Liver (tissue), 9 donors: Measurements from ENCODE around the gene LPCAT1. TPM values are rescaled to one million over a fixed set of nuclear protein-coding genes. Genes with fewer than 3 reads are reported as not detected.

ENCODE experiments used
- DNase-seq: peaks from one replicate; pipeline ENCODE4 v3.0.0-alpha.2; 2017; ENCODE audit warnings: low spot score
- H3K27ac ChIP-seq, 2 donors: one replicate each; pipeline ENCODE4 v1.7.0; 2013; ENCODE audit warnings: inconsistent platforms in 2 of 2, low read length in 2 of 2, control low read depth in 1 of 2, low read depth in 1 of 2, mild to moderate bottlenecking in 1 of 2
- H3K27me3 ChIP-seq, 4 donors: one replicate each; pipeline versions ENCODE4 v1.6.1 to v1.7.0; 2013; ENCODE audit warnings: low read length in 3 of 4, inconsistent platforms in 1 of 4, mild to moderate bottlenecking in 1 of 4, moderate library complexity in 1 of 4; ENCODE audit not compliant: control insufficient read depth in 4 of 4, insufficient read depth in 4 of 4
- H3K36me3 ChIP-seq, 4 donors: one replicate each; pipeline versions ENCODE4 v1.6.1 to v1.7.0; 2013; ENCODE audit warnings: low read length in 3 of 4, mild to moderate bottlenecking in 3 of 4, low read depth in 1 of 4, moderate library complexity in 1 of 4; ENCODE audit not compliant: control insufficient read depth in 4 of 4, insufficient read depth in 3 of 4
- H3K4me1 ChIP-seq, 4 donors: one replicate each; pipeline versions ENCODE4 v1.6.1 to v1.7.0; 2013; ENCODE audit warnings: low read length in 3 of 4, mild to moderate bottlenecking in 3 of 4, moderate library complexity in 1 of 4; ENCODE audit not compliant: control insufficient read depth in 4 of 4, insufficient read depth in 4 of 4
- H3K4me3 ChIP-seq, 3 donors: one replicate each; pipeline versions ENCODE4 v1.6.1 to v1.7.0; 2013; ENCODE audit warnings: low read length in 3 of 3, control low read depth in 1 of 3, low read depth in 1 of 3, mild to moderate bottlenecking in 1 of 3
- H3K9ac ChIP-seq, 2 donors: one replicate each; pipeline ENCODE4 v1.7.0; 2013; ENCODE audit warnings: low read length in 2 of 2, mild to moderate bottlenecking in 2 of 2, moderate library complexity in 2 of 2, control low read depth in 1 of 2, low read depth in 1 of 2
- H3K9me3 ChIP-seq, 4 donors: one replicate each; pipeline versions ENCODE4 v1.6.1 to v1.7.0; 2013; ENCODE audit warnings: low read length in 3 of 4; ENCODE audit not compliant: control insufficient read depth in 4 of 4
- ATF3 ChIP-seq: IDR thresholded peaks from 2 replicates; pipeline ENCODE4 v1.6.1; 2016; ENCODE audit warnings: antibody characterized with exemption
- EGR1 ChIP-seq, 2 donors: IDR thresholded peaks; 2 replicates each; pipeline ENCODE4 v1.6.1; 2016 to 2018; ENCODE audit warnings: antibody characterized with exemption in 2 of 2, low read depth in 2 of 2
- FOXA1 ChIP-seq: IDR thresholded peaks from 2 replicates; pipeline ENCODE4 v1.6.1; 2016; ENCODE audit warnings: antibody characterized with exemption
- FOXA2 ChIP-seq: IDR thresholded peaks from 2 replicates; pipeline ENCODE4 v1.6.1; 2016; ENCODE audit warnings: antibody characterized with exemption
- GABPA ChIP-seq, 2 donors: IDR thresholded peaks in 1 of 2; conservative IDR thresholded peaks in 1 of 2; 2 replicates each; pipeline ENCODE4 v1.6.1; 2016; ENCODE audit warnings: antibody characterized with exemption in 2 of 2, mild to moderate bottlenecking in 1 of 2, moderate library complexity in 1 of 2
- HNF4A ChIP-seq, 2 donors: conservative IDR thresholded peaks; 2 replicates each; pipeline ENCODE4 v1.6.1; 2016; ENCODE audit warnings: antibody characterized with exemption in 2 of 2, mild to moderate bottlenecking in 2 of 2
- JUND ChIP-seq, 2 donors: IDR thresholded peaks; 2 replicates each; pipeline ENCODE4 v1.6.1; 2016; ENCODE audit warnings: antibody characterized with exemption in 2 of 2
- NR2F2 ChIP-seq: IDR thresholded peaks from 2 replicates; pipeline ENCODE4 v1.6.1; 2016; ENCODE audit warnings: antibody characterized with exemption
- RXRA ChIP-seq, 2 donors: IDR thresholded peaks; 2 replicates each; pipeline ENCODE4 v1.6.1; 2017 to 2018; ENCODE audit warnings: antibody characterized with exemption in 2 of 2, mild to moderate bottlenecking in 1 of 2
- SP1 ChIP-seq: IDR thresholded peaks from 2 replicates; pipeline ENCODE4 v1.6.1; 2018; ENCODE audit warnings: antibody characterized with exemption, mild to moderate bottlenecking
- YY1 ChIP-seq: IDR thresholded peaks from 2 replicates; pipeline ENCODE4 v1.6.1; 2016; ENCODE audit warnings: antibody characterized with exemption, mild to moderate bottlenecking
- ZBTB33 ChIP-seq: IDR thresholded peaks from 2 replicates; pipeline ENCODE4 v1.6.1; 2016; ENCODE audit warnings: antibody characterized with exemption
- WGBS: extraction: QIAGEN DNeasy Blood & Tissue Kit; methylation state at CpG from one replicate; pipeline ENCODE4 v1.1.7; 2013; 5-methylcytosine and 5-hydroxymethylcytosine counted together
- polyA plus RNA-seq, 2 donors: library from polyadenylated mRNA; stranded (reverse) in 1 of 2; unstranded in 1 of 2; fragments of 200-250 nt in 1 of 2; fragments of >200 nt in 1 of 2; fragmentation: Nextera tagmentation in 1 of 2; extraction: Ambion mirVana in 1 of 2; gene quantifications; one replicate each; pipeline versions ENCODE4 v1.2.1 to v1.2.3, GENCODE V29; 2013 to 2015
- total RNA-seq, 2 donors: library from RNA; depleted of rRNA; stranded (reverse); fragments of >200 nt; gene quantifications; one replicate each; pipeline ENCODE4 v1.2.3, GENCODE V29; 2014
- TF ChIP-seq, protein P1 (sequence below): IDR thresholded peaks from 2 replicates; pipeline ENCODE4 v1.6.1; 2016; ENCODE audit warnings: antibody characterized with exemption
- TF ChIP-seq, protein P2 (sequence below): fragments of 150-350 bp; IDR thresholded peaks from 2 replicates; pipeline ENCODE4 v1.5.1; 2017; ENCODE audit warnings: improper control_type of control experiment, low read depth, low read length; ENCODE audit not compliant: missing input control
- TF ChIP-seq, protein P3 (sequence below): IDR thresholded peaks from 2 replicates; pipeline ENCODE4 v1.6.1; 2016; ENCODE audit warnings: antibody characterized with exemption, mild to moderate bottlenecking
- donor health status: healthy.
- donor health status: healthy.
- donor health status: healthy.
- donor health status: healthy.
- donor health status: healthy.

Gene LPCAT1
- total and polyA plus RNA-seq, 4 donors = 1.5 to 12.8 (median 9.9) TPM

- Histone ChIP-seq H3K4me1 (peaks cover 3 to 10% (median 5%) of the 10 kb centered on the region in 4 donors), H3K9ac (no peak overlapping the region), H3K9me3 (no peaks in the 10 kb centered on the region), H3K27ac (no peak overlapping the region), H3K27me3 (no peaks in the 10 kb centered on the region), H3K4me3 (no peak overlapping the region), H3K36me3 (peaks cover 0 to 2% (median 1%) of the 10 kb centered on the region in 4 donors)
- DNase-seq = no peak
- WGBS = 94% methylated on average over 28 of the region's 28 CpGs
- no peak for TF ChIP-seq RXRA (IDR thresholded peaks at IDR 0.05)
- TF ChIP-seq YY1 = no peak
- TF ChIP-seq NR2F2 = no peak
- no peak for TF ChIP-seq ATF3
- TF ChIP-seq EGR1 (IDR thresholded peaks at IDR 0.05; ENCODE audit: low read depth in 2 of 2) = no peak
- TF ChIP-seq, protein P1, sequence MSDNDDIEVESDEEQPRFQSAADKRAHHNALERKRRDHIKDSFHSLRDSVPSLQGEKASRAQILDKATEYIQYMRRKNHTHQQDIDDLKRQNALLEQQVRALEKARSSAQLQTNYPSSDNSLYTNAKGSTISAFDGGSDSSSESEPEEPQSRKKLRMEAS = no peak
- TF ChIP-seq JUND (IDR thresholded peaks at IDR 0.05) = no peak
- TF ChIP-seq GABPA (IDR thresholded peaks at IDR 0.05 in 1 of 2, conservative IDR thresholded peaks at IDR 0.05 in 1 of 2) = no peak
These were observed 54.9 kb downstream of the LPCAT1 start for GRCh38 chr5:1468629-1469527.

- Histone ChIP-seq H3K9me3 (no peaks in the 10 kb centered on the region), H3K27ac (no peak overlapping the region), H3K4me3 (no peak overlapping the region), H3K4me1 (peaks cover 3 to 10% (median 5%) of the 10 kb centered on the region in 4 donors), H3K9ac (no peak overlapping the region), H3K27me3 (no peaks in the 10 kb centered on the region), H3K36me3 (peaks cover 0 to 3% (median 2%) of the 10 kb centered on the region in 4 donors)
- 77% methylated on average over 15 of the region's 15 CpGs for WGBS
- DNase-seq = no peak
- no peak for TF ChIP-seq NR2F2
- TF ChIP-seq, protein P2, sequence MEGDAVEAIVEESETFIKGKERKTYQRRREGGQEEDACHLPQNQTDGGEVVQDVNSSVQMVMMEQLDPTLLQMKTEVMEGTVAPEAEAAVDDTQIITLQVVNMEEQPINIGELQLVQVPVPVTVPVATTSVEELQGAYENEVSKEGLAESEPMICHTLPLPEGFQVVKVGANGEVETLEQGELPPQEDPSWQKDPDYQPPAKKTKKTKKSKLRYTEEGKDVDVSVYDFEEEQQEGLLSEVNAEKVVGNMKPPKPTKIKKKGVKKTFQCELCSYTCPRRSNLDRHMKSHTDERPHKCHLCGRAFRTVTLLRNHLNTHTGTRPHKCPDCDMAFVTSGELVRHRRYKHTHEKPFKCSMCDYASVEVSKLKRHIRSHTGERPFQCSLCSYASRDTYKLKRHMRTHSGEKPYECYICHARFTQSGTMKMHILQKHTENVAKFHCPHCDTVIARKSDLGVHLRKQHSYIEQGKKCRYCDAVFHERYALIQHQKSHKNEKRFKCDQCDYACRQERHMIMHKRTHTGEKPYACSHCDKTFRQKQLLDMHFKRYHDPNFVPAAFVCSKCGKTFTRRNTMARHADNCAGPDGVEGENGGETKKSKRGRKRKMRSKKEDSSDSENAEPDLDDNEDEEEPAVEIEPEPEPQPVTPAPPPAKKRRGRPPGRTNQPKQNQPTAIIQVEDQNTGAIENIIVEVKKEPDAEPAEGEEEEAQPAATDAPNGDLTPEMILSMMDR = peak; percentile 34
These were observed 55.5 kb downstream of the LPCAT1 start for GRCh38 chr5:1468247-1468612.

GRCh38 chr5:1467341-1468246 is 56.2 kb downstream of the LPCAT1 start:
- Histone ChIP-seq H3K4me1 (peaks cover 3 to 10% (median 5%) of the 10 kb centered on the region in 4 donors), H3K27ac (no peak overlapping the region), H3K27me3 (no peaks in the 10 kb centered on the region), H3K36me3 (peaks cover 0 to 3% (median 2%) of the 10 kb centered on the region in 4 donors), H3K9ac (no peak overlapping the region), H3K9me3 (no peaks in the 10 kb centered on the region), H3K4me3 (no peak overlapping the region)
- WGBS = 95% methylated on average over 51 of the region's 51 CpGs
- DNase-seq = no peak
- TF ChIP-seq ZBTB33 = no peak
- no peak for TF ChIP-seq SP1
- no peak for TF ChIP-seq YY1
- TF ChIP-seq, protein P1 = no peak
- TF ChIP-seq FOXA2 = no peak
- no peak for TF ChIP-seq FOXA1
- no peak for TF ChIP-seq EGR1 (IDR thresholded peaks at IDR 0.05; ENCODE audit: low read depth in 2 of 2)
- TF ChIP-seq RXRA (IDR thresholded peaks at IDR 0.05) = no peak
- no peak for TF ChIP-seq ATF3
- TF ChIP-seq, protein P3, sequence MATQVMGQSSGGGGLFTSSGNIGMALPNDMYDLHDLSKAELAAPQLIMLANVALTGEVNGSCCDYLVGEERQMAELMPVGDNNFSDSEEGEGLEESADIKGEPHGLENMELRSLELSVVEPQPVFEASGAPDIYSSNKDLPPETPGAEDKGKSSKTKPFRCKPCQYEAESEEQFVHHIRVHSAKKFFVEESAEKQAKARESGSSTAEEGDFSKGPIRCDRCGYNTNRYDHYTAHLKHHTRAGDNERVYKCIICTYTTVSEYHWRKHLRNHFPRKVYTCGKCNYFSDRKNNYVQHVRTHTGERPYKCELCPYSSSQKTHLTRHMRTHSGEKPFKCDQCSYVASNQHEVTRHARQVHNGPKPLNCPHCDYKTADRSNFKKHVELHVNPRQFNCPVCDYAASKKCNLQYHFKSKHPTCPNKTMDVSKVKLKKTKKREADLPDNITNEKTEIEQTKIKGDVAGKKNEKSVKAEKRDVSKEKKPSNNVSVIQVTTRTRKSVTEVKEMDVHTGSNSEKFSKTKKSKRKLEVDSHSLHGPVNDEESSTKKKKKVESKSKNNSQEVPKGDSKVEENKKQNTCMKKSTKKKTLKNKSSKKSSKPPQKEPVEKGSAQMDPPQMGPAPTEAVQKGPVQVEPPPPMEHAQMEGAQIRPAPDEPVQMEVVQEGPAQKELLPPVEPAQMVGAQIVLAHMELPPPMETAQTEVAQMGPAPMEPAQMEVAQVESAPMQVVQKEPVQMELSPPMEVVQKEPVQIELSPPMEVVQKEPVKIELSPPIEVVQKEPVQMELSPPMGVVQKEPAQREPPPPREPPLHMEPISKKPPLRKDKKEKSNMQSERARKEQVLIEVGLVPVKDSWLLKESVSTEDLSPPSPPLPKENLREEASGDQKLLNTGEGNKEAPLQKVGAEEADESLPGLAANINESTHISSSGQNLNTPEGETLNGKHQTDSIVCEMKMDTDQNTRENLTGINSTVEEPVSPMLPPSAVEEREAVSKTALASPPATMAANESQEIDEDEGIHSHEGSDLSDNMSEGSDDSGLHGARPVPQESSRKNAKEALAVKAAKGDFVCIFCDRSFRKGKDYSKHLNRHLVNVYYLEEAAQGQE = no peak
- no peak for TF ChIP-seq HNF4A (conservative IDR thresholded peaks at IDR 0.05)
